SH-SY5Y (cell line): ENCODE results near the gene VAPB.

Source experiments
- GATA2 ChIP-seq: IDR thresholded peaks from 2 replicates; pipeline ENCODE4 v1.6.1; 2011; ENCODE audit warnings: mild to moderate bottlenecking, low read depth, low read length
- GATA3 ChIP-seq: IDR thresholded peaks from 2 replicates; pipeline ENCODE4 v1.6.1; 2011; ENCODE audit warnings: low read depth, mild to moderate bottlenecking, low read length, moderate library complexity

DNA sequence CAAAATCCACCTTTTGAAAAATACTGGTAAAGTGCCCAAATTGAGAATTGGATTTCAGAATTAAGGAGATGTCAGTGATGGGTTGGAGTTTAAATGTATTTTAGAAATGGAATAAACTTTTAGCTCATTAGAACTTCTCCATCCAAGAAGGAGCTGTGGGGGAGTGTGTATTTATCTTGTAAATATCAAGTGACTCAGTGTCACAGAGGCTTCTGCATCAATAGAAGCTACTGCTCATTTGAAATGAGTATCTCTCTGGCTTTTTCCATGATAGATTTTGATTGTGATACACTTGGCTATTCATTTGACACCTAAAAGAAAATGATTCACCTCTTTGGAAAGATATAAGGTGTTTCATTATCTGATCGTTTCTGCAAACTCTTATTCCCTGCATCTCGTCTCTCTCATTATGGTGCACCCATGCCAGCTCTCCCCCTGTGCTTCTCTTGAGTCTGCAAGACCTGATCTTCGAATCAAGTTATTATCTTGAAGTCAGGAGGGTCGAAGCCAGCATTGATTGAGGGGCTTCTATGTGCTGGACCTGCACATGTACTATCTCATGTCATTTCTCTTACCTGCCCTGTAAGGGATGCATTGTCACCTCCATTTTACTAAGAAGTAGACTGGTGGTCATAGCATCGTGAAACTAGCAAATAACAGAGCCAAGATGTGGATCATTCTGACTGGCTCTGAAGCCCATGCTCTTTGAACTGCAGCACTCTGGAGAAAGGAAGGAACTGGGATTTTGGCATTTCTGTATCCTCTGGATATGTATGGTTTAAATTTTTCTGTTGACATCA is 30.1 kb downstream of the VAPB start:
- TF ChIP-seq GATA2 (no peak), GATA3 (no peak)
